SHP77 treated with DMSO at 0.1 percent for 48 hours (cell line): ENCODE data around the gene DHRS7B.
A peak's percentile ranks its signal among the peaks of the same experiment; 100 is the strongest.
"Not testable (repeated sequence)": the region's sequence is repeated elsewhere in the genome, so short reads cannot be mapped to it uniquely, and the experiment has no call there.

Source experiments
- DNase-seq: peaks from one replicate; lab custom pipeline; 2025; lab: John Stamatoyannopoulos, UW

Gene DHRS7B

DNA sequence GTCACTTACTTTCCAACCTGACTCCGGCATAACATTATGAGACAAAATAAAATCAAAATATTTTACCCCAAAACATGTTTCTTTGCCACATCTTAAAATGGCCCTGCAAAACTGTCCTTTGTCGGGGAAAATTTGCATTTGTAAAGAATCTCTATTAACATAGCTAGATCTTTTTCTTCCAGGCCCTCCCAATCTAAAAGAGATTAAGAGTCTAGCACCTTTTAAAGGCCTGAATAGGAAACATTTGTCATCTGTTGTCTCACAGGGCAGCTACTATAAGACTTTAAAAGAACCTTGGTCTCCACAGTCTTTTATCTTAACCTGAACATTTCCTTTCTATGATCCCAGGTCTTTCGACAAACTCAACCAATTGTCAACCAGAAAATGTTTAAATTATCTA lies 18.1 kb upstream of the DHRS7B start:
- no peak for DNase-seq

- DNase-seq: no peak
Measured at GRCh38 chr17:21113049-21113690, 13.6 kb upstream of the DHRS7B start.

GRCh38 chr17:21113716-21114115 lies 13.0 kb upstream of the DHRS7B start:
- no peak for DNase-seq

DNA sequence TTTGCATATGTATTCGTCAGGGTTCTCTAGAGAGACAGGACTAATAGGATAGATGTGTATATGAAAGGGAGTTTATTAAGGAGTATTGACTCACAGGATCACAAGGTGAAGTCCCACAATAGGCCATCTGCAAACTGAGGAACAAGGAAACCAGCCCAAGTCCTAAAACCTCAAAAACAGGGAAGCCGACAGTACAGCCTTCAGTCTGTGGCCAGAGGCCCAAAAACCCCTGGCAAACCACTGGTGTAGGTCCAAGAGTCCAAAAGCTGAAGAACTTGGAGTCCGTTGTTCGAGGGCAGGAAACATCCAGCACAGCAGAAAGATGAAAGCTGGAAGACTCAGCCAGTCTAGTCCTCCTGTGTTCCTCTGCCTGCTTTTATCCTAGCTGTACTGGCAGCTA lies 12.0 kb upstream of the DHRS7B start:
- DNase-seq: not testable (repeated sequence)

GRCh38 chr17:21119247-21119918 lies 7.4 kb upstream of the DHRS7B start:
- peak; percentile 81 for DNase-seq

DNA sequence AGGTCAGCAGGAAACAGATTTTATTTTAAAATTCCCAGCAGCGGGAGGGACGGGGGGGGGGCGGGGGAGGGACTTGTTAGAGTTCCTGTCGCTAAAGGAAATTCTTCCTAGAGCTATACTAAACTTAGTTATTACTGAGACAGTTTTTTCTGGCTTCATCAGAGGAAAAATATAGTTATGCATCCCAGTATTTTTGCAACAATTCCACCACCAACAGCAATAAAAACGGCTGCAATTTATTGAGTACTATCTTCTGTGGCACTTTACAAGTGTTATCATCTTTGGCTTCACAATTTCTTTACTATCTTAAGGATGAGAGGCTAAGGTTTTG lies 6.9 kb upstream of the DHRS7B start:
- DNase-seq: no peak

- DNase-seq: no peak
Measured at GRCh38 chr17:21124086-21124485, 2.7 kb upstream of the DHRS7B start.

GRCh38 chr17:21124517-21124916 lies 2.2 kb upstream of the DHRS7B start:
- DNase-seq: not testable (repeated sequence)

DNA sequence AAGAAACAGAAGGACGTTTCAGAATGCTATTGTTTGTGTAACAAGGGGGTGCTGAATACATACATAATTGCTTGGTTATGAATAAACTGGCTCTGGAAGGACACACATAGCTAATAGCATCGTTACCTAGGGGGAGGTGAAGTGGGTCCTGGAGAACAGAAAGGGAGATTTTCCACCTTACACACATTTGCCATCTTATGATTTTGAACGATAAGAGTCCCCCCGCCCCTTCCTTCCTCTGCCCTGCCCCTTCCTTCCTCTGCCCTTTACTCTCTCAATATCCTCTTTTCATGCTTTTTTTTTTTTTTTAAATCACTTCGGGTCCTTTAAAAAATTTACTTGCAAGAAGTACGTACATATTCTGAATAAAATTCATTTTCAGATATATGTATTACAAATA lies 902 bp upstream of the DHRS7B start:
- DNase-seq: no peak

- no peak for DNase-seq
Measured at GRCh38 chr17:21127509-21128077, 829 bp downstream of the DHRS7B start.

DNA sequence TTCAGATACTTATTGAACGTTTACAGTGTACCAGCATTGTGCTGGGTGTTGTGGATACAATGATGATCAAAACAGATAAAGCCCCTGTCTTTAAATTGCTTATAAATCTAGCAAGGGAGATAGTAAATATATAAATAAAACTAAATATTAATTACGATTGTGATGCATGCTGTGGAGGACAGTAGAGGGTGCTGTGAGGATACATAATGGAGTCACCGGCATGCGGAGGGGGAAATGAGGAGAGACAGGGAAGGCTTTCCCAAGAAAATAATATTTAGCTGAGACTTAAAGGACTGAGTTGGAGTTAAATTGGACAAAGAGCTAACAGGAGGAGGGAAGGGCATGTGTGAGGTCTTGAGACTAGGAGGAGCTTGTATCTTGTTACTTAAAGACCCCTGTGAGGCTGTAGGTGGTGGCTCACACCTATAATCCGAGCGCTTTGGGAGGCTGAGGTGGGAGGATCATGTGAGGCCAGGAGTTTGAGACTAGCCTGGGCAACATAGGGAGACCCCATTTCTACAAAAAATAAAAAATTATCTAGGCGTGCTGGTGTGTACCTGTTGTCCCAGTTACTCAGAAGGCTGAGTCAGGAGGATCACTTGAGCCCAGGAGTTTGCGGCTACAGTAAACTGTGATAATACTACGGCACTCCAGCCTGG lies 2.4 kb downstream of the DHRS7B start:
- peak; percentile 12 for DNase-seq

DNA sequence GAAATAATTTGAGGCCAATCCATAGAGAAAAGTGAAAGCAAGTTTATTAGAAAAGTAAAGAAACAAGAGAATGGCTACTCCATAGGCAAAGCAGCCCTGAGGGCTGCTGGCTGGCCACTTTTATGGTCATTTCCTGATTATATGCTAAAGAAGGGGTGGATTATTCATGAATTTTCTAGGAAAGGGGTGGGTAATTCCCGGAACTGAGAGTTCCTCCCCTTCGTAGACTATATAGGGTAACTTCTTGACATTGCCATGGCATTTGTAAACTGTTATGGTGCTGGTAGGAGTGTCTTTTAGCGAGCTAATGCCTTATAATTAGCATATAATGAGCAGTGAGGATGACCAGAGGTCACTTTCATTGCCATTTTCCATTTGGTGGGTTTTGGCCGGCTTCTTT lies 4.4 kb downstream of the DHRS7B start:
- no peak for DNase-seq

DNA sequence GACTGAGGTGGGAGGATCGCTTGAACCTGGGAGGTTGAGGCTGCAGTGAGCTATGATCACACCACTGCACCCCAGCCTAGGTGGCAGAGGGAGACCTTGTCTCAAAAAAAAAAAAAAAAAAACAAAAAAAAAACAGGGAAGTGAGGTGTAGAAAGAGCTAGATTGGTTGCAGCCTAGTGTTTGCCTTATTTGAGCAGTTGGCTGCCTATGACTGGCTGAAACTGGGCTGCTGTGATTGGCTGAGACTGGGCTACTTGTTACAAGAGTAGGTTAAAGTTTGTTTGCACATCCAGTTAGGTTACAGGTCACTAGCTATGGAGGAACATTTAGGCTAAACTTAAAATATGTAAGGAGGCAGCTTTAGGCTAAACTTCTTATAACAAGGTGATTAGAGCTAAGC lies 5.7 kb downstream of the DHRS7B start:
- DNase-seq: no peak

GRCh38 chr17:21134559-21134958 lies 7.8 kb downstream of the DHRS7B start:
- no peak for DNase-seq

- DNase-seq: no peak
Measured at GRCh38 chr17:21140911-21141310, 14.1 kb downstream of the DHRS7B start.

DNA sequence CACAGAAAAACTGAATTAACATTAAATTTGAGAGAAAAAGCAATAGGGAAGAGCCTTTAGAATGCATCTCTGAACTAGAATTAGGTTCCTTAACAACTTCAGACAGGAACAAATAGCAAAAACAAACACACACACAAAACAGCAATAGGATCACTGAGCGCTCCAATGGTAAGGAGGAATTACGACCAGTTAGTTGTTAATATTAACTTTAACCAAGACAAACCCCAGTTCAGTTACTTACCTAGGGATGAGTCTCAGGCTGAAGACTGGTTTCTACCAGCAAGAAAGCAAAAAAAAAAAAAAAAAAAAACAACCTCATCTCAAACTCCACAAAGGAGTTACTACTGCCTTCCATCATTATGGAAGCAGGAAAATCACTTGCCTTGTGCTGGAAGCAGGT lies 14.6 kb downstream of the DHRS7B start:
- no peak for DNase-seq

DNA sequence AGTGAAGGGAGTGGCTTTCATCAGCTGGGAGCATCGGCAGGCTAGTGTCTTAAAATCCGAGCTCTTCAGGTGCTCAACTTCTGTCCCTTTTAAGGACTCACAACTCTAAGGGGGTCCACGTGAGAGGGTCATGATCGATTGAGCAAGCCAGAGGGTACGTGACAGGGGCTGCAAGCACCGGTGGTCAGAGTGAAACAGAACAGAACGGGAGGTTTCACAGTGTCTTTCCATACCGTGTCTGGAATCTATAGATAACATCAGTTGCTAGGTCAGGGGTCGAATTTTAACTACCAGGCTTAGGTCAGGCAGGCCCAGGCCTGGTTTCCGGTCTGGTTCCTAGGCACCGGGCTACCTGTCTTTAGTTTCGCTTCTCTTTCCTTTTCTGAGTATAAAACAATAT lies 15.3 kb downstream of the DHRS7B start:
- DNase-seq: not testable (repeated sequence)

DNA sequence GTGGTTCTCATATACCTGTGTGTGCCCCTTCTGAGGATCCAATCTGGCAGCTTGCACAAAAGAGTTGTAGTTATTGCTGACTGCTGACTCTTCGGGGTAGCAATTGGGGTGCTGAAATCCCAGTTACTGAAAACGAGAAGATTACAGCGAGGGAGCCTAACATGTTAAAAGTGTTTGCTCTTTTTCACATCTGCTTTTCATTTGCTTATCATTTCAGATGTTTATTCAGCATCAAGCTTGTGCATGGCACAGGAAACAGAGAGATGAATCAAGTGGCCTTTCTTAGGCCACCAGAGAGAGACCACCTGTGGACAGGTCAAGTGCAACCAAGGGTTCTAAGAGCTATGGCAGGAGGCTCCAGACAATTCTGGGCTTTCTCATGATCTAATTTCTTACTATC lies 16.9 kb downstream of the DHRS7B start:
- no peak for DNase-seq

DNA sequence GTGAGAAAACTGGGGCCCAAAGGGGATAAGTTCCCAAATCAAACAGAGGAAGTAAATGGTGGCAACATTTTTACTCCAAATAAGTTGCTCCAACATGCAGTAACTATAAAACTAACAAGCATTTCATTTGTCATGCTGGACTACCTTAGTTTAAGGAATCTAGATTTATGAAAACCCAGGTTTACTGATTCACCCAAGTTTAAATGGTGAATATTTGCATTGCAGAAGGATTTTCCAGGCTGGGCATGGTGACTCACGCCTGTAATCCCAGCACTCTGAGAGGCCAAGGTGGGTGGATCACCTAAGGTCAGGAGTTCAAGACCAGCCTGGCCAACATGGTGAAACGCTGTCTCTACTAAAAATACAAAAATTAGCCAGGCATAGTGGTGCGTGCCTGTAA lies 17.5 kb downstream of the DHRS7B start:
- DNase-seq: not testable (repeated sequence)

DNA sequence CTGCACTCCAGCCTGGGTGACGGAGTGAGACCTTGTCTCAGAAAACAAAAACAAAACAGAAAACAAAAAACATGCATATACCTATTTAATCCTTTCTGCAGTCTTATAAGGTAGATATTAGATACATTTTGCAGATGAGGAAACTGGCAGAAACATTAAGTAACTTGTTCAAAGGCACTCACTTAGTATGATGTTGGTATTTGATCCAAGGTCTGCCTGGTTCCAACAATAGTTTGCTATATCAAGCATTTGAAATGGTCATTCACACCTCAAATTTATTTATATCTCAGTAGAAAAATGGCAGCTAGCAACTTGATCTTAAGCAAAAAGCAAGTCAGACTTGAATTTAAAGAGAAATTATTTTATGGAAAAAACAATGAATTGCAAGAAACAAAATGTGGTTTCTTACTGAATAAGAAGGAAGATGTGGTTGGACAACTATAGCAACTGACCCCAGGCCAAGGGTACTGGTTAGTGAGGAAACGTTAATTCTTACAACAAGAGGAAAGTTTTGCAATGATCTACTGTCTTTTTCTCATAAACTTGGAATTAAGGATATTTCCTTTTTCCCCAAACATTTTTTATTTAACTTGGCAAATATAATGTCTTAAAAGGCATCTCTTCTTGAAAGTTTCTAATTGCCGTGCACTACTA lies 19.7 kb downstream of the DHRS7B start:
- DNase-seq: no peak

DNA sequence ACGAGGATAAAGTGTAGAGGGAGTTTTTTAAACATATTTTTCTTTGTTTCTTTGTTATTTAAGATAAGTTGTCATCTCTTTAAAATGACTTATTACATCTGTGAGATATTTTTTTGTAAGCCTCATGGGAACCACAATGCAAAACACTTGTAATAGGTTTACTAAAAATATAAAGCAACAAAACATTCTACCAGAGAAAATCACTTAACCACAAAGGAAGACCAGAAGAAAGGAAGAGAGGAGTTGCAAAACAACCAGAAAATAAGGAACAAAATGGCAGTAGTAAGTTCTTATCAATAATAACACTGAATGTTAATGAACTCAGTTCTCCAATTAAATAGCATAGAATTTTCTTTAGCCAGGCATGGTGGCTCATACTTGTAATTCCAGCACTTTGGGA lies 22.9 kb downstream of the DHRS7B start:
- no peak for DNase-seq

DNA sequence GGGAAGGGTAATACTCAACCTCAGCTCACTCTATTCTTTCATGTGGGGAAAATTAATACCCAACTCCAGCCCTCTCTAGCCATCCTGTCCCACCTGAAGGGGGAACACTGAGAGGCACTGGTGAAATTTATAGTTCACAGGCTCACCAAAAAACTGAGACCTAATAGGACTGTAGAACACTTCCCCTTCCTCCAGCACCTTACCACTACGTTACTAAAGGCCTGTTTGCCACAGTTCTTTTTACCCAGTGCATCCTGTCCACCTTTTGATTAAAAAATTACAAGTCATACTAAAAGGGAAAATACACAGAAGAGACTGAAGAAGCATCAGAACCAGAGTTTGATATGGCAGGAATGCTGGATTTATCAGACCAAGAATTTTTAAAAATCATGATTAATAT lies 26.0 kb downstream of the DHRS7B start:
- no peak for DNase-seq
